SU-DHL-6 (cell line): ENCODE results near the gene NEGR1.

Experiments
- CTCF ChIP-seq: fragments of 200-600 bp; sonication (generic); IDR thresholded peaks from one replicate; pipeline ENCODE4 v1.5.1; 2017; ENCODE audit warnings: antibody characterized with exemption, mild to moderate bottlenecking, low read length, moderate library complexity; ENCODE audit not compliant: insufficient read depth, poor library complexity, severe bottlenecking
- EZH2phosphoT487 ChIP-seq: fragments of 200-600 bp; sonication (generic), shearing (Covaris generic); conservative IDR thresholded peaks from 2 replicates; pipeline ENCODE4 v1.6.1; 2018; ENCODE audit warnings: mild to moderate bottlenecking, antibody characterized with exemption, low read length, moderate library complexity, mixed read lengths

DNA sequence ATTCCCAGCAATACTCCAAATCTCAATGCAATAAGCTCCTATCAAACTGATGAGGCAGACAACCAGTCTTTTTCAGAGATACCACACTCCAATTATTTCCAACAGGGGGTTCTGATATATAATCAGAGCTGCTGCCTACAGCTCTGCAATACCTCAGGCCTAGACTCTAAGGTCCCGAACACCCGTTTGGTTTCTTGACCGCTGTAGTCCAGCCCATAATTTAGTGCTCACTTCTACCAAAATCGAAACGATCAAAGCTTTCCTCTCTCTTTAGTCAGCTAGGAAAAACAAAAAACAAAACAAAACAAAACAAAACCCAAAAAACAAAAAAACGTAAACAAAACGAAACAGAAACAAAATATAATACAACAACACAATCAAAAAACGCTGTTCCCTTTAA lies 453.0 kb downstream of the NEGR1 start:
- TF ChIP-seq CTCF (no peak), EZH2phosphoT487 (no peak)
